GM13977 (cell line): Measurements from ENCODE around the gene TXK.

ENCODE experiments used
- DNase-seq: peaks from one replicate; pipeline ENCODE4 v3.0.0; 2012; ENCODE audit warnings: low spot score
- in situ Hi-C: fragments of 300-500 bp; cut with MboI; formaldehyde crosslinking; loops from one replicate; pipeline ENCODE4 v1.12.0; 2022; ENCODE audit warnings: low sequenced_read_pairs, low pct_unique_long_range_greater_than_20kb, mixed read lengths, inconsistent platforms; ENCODE audit not compliant: unreplicated experiment
- TF ChIP-seq, protein P1 (sequence below): IDR thresholded peaks from 2 replicates; pipeline ENCODE4 v1.5.1; 2012; ENCODE audit warnings: mild to moderate bottlenecking, control low read depth; ENCODE audit not compliant: insufficient read depth; ENCODE audit errors: extremely low read depth, missing control alignments

TXK gene

DNA sequence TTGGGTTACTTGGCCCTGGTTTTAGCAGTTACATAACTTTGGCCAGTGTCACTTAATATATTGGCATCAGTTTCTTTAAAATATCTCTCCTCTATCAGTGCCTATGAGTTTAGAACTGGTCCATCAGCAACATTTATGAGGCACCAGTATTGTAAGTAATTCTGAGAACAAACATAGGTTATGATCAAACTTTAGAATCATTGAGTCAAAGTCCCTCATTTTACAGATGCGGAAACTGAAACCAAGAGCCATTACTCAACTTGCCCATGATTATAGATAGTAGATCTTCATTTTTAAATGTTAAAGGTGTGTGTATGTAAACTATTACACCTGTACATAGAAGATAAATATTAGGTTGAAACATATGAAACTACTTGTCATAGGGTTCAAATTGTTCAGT, 113.0 kb downstream of the TXK start:
- TF ChIP-seq, protein P1, sequence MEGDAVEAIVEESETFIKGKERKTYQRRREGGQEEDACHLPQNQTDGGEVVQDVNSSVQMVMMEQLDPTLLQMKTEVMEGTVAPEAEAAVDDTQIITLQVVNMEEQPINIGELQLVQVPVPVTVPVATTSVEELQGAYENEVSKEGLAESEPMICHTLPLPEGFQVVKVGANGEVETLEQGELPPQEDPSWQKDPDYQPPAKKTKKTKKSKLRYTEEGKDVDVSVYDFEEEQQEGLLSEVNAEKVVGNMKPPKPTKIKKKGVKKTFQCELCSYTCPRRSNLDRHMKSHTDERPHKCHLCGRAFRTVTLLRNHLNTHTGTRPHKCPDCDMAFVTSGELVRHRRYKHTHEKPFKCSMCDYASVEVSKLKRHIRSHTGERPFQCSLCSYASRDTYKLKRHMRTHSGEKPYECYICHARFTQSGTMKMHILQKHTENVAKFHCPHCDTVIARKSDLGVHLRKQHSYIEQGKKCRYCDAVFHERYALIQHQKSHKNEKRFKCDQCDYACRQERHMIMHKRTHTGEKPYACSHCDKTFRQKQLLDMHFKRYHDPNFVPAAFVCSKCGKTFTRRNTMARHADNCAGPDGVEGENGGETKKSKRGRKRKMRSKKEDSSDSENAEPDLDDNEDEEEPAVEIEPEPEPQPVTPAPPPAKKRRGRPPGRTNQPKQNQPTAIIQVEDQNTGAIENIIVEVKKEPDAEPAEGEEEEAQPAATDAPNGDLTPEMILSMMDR = no peak
- in situ Hi-C loops = no loop called here
- no peak for DNase-seq

DNA sequence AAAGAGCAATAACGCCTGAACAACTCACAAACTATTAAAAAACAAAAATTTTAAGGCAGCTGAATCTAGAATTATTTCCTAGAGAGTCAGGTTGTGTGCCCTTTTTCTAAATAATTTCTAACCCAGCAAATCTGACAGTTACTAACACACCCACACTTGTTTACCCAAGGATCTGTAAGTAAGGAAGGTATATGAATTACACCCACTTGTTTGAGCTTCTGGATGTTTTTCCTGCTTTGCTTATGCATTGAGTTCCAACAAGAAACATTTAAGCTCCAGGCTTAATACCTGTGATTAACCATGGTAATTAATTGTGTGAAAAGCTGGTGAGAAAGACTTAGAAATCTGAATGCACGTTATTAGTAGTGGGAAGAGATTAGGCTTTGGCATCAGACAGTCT, 115.9 kb downstream of the TXK start:
- in situ Hi-C loops = loop anchor here (10.0 kb wide), 1 partner anchor 67 kb away; no protein-coding TSS in a partner anchor
- TF ChIP-seq, protein P1 = no peak
- DNase-seq = no peak

GRCh38 chr4:48017108-48017571, 116.9 kb downstream of the TXK start:
- DNase-seq = peak; percentile 45
- in situ Hi-C loops = loop anchor here (10.0 kb wide), 1 partner anchor 68 kb away; no protein-coding TSS in a partner anchor
- TF ChIP-seq, protein P1 = no peak
